ENCODE measurements around the gene SETBP1.
A peak's percentile ranks its signal among the peaks of the same experiment; 100 is the strongest.

The SETBP1 gene

GRCh38 chr18:45090526-45091140 is 409.9 kb downstream of the SETBP1 start:
- peaks cover 5% of the 10 kb centered on the region for H3K4me1 ChIP-seq (ENCODE audit: control insufficient read depth, low read depth, low read length)
- H3K27ac ChIP-seq (ENCODE audit: low read depth, low read length): no peak overlapping the region
- no peak for DNase-seq
- no peak overlapping the region for H3K4me2 ChIP-seq (ENCODE audit: low read length)
- no peak overlapping the region for H3K56ac ChIP-seq (ENCODE audit: low read length)
- no peak overlapping the region for H3K9ac ChIP-seq (ENCODE audit: low read length)
- no peaks in the 10 kb centered on the region for H3K79me2 ChIP-seq (ENCODE audit: control insufficient read depth, insufficient read depth, low read length)
- no peak overlapping the region for H2BK120ac ChIP-seq (ENCODE audit: low read depth, low read length)
- H2BK5ac ChIP-seq (ENCODE audit: low read length): no peak overlapping the region
- no peak overlapping the region for H3K18ac ChIP-seq (ENCODE audit: low read length)
- no peaks in the 10 kb centered on the region for H3K36me3 ChIP-seq (ENCODE audit: control insufficient read depth, insufficient read depth, low read length)
- no peak overlapping the region for H2AK5ac ChIP-seq (ENCODE audit: low read length)
- H3K79me1 ChIP-seq (ENCODE audit: low read length): no peaks in the 10 kb centered on the region
- no peak overlapping the region for H3K4ac ChIP-seq (ENCODE audit: low read depth, low read length)
- WGBS (ENCODE audit: extremely low coverage, insufficient coverage, low lambda C conversion rate): no CpG with 5 or more reads among the region's 7 CpGs
- H4K8ac ChIP-seq (ENCODE audit: low read depth, low read length): no peak overlapping the region
- no peak overlapping the region for H3K4me3 ChIP-seq (ENCODE audit: low read length)
- no peak overlapping the region for H3K23ac ChIP-seq (ENCODE audit: low read length)
- no peak overlapping the region for H2BK15ac ChIP-seq (replicated peaks; ENCODE audit: low read depth)
- H3K27me3 ChIP-seq (ENCODE audit: insufficient read depth, low read length, poor library complexity): no peaks in the 10 kb centered on the region
- no peak overlapping the region for H4K5ac ChIP-seq (ENCODE audit: low read length)

DNA sequence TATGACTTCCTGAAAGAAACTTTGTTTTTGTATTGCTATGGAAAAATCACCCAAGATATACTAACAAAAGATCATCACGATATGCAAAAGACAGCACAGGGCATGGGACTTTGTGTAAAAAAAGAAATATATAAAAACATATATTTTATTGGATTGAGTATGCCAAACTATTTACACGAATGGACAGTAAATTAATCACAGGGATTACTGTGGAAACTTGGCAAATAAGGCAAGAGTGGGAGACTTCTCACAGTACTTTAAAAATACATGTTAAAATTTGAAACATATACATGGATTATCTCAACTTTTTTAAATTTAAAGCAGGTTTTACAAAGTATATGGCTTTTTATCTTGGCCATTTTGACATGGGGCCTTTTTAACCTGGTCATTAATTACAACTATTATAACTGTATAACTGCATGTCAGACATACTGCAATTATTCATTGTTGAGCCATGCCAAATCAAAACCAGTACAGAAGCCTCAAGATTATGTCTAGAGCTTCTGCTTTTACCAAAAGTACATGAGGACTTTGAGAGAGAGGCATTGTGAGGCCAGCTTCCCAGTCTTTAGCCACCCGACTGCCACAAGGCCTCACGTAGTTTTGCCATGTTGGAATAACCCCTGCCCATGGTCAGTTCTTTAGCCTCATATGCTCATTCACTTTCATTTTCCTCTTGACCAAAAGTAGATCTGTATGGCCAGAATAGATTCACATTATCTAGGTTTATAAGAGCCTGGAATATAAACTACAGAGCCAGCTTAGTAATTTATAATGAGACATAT is 419.8 kb downstream of the SETBP1 start:
- Histone ChIP-seq H4K8ac (ENCODE audit: low read depth, low read length) (no peak overlapping the region), H3K27ac (ENCODE audit: low read depth, low read length) (no peak overlapping the region)
- no CpG with 5 or more reads among the region's 4 CpGs for WGBS (ENCODE audit: extremely low coverage, insufficient coverage, low lambda C conversion rate)

DNA sequence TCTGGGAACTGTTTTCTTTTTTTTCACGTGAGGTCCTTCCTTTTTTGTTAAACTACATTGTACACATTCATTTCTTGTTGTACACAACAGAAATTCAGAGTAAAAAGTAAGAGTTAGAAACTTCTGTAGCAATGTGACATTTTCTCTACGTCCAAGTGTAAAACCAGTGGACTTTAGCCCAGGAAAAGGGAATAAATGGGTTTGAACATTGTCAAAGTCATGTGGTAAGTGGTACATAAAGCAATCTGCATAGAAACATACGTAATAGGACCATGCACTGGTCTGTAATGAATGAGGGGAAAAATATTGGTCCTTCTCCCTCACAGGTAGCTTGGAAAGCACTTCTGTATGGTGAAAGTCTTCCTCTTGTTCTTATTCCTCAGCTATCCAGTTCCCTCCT is 421.4 kb downstream of the SETBP1 start:
- Histone ChIP-seq H2BK5ac (ENCODE audit: low read length) (no peak overlapping the region), H3K4ac (ENCODE audit: low read depth, low read length) (no peak overlapping the region), H3K36me3 (ENCODE audit: control insufficient read depth, insufficient read depth, low read length) (no peaks in the 10 kb centered on the region)

More for the DNA sequence above, 419.8 kb downstream of the SETBP1 start:
- H4K5ac ChIP-seq (ENCODE audit: low read length): no peak overlapping the region
- no peak overlapping the region for H2BK120ac ChIP-seq (ENCODE audit: low read depth, low read length)
- no peak overlapping the region for H3K4ac ChIP-seq (ENCODE audit: low read depth, low read length)
- H3K27me3 ChIP-seq (ENCODE audit: insufficient read depth, low read length, poor library complexity): no peaks in the 10 kb centered on the region
- H3K18ac ChIP-seq (ENCODE audit: low read length): no peak overlapping the region
- DNase-seq: no peak
- no peak overlapping the region for H2BK15ac ChIP-seq (replicated peaks; ENCODE audit: low read depth)
- H3K36me3 ChIP-seq (ENCODE audit: control insufficient read depth, insufficient read depth, low read length): no peaks in the 10 kb centered on the region
- no peak overlapping the region for H3K23ac ChIP-seq (ENCODE audit: low read length)
- H3K4me1 ChIP-seq (ENCODE audit: control insufficient read depth, low read depth, low read length): no peaks in the 10 kb centered on the region
- H3K79me1 ChIP-seq (ENCODE audit: low read length): no peaks in the 10 kb centered on the region
- no peak overlapping the region for H2AK5ac ChIP-seq (ENCODE audit: low read length)
- H3K4me2 ChIP-seq (ENCODE audit: low read length): no peak overlapping the region
- no peak overlapping the region for H2BK5ac ChIP-seq (ENCODE audit: low read length)
- no peak overlapping the region for H3K9ac ChIP-seq (ENCODE audit: low read length)
- H3K4me3 ChIP-seq (ENCODE audit: low read length): no peak overlapping the region
- no peak overlapping the region for H3K56ac ChIP-seq (ENCODE audit: low read length)
- no peaks in the 10 kb centered on the region for H3K79me2 ChIP-seq (ENCODE audit: control insufficient read depth, insufficient read depth, low read length)

DNA sequence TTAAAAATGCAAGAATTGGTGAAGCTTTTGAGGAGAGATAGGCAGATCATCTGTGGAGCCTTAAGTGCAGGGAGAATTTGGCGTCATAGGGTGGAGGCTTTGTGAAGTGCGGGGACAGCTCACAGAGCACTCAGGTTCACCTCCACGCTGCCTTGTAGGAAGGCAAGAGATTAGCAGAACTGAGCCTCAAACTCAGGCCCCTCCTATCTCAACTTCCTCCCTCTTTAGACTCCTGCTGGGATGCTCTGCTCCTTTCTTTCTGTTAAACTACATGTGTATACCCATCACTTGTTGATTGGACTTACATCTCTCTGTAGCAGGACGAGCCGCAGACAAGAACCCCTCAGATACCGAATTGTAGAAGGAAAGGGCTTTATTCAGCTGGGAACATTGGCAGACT is 422.2 kb downstream of the SETBP1 start:
- Histone ChIP-seq H2BK120ac (ENCODE audit: low read depth, low read length) (no peak overlapping the region), H3K4me1 (ENCODE audit: control insufficient read depth, low read depth, low read length) (no peaks in the 10 kb centered on the region), H4K5ac (ENCODE audit: low read length) (no peak overlapping the region), H3K27me3 (ENCODE audit: insufficient read depth, low read length, poor library complexity) (no peaks in the 10 kb centered on the region), H3K23ac (ENCODE audit: low read length) (no peak overlapping the region), H3K36me3 (ENCODE audit: control insufficient read depth, insufficient read depth, low read length) (no peaks in the 10 kb centered on the region), H2AK5ac (ENCODE audit: low read length) (no peak overlapping the region), H3K18ac (ENCODE audit: low read length) (no peak overlapping the region), H3K79me2 (ENCODE audit: control insufficient read depth, insufficient read depth, low read length) (no peaks in the 10 kb centered on the region), H3K56ac (ENCODE audit: low read length) (no peak overlapping the region), H2BK5ac (ENCODE audit: low read length) (no peak overlapping the region), H3K4me2 (ENCODE audit: low read length) (no peak overlapping the region), H3K4me3 (ENCODE audit: low read length) (no peak overlapping the region), H3K27ac (ENCODE audit: low read depth, low read length) (no peak overlapping the region), H2BK15ac (replicated peaks; ENCODE audit: low read depth) (no peak overlapping the region), H3K79me1 (ENCODE audit: low read length) (no peaks in the 10 kb centered on the region), H3K9ac (ENCODE audit: low read length) (no peak overlapping the region), H3K4ac (ENCODE audit: low read depth, low read length) (no peak overlapping the region), H4K8ac (ENCODE audit: low read depth, low read length) (no peak overlapping the region)
- no CpG with 5 or more reads among the region's 6 CpGs for WGBS (ENCODE audit: extremely low coverage, insufficient coverage, low lambda C conversion rate)
- DNase-seq: peak; percentile 26

More for the DNA sequence above, 421.4 kb downstream of the SETBP1 start:
- Histone ChIP-seq H4K5ac (ENCODE audit: low read length) (no peak overlapping the region), H3K23ac (ENCODE audit: low read length) (no peak overlapping the region), H2BK120ac (ENCODE audit: low read depth, low read length) (no peak overlapping the region), H3K18ac (ENCODE audit: low read length) (no peak overlapping the region), H3K27ac (ENCODE audit: low read depth, low read length) (no peak overlapping the region), H3K4me3 (ENCODE audit: low read length) (no peak overlapping the region), H3K56ac (ENCODE audit: low read length) (no peak overlapping the region), H3K79me1 (ENCODE audit: low read length) (no peaks in the 10 kb centered on the region), H3K4me2 (ENCODE audit: low read length) (no peak overlapping the region), H3K4me1 (ENCODE audit: control insufficient read depth, low read depth, low read length) (no peaks in the 10 kb centered on the region), H3K27me3 (ENCODE audit: insufficient read depth, low read length, poor library complexity) (no peaks in the 10 kb centered on the region), H2BK15ac (replicated peaks; ENCODE audit: low read depth) (no peak overlapping the region), H3K79me2 (ENCODE audit: control insufficient read depth, insufficient read depth, low read length) (no peaks in the 10 kb centered on the region), H2AK5ac (ENCODE audit: low read length) (no peak overlapping the region), H3K9ac (ENCODE audit: low read length) (no peak overlapping the region), H4K8ac (ENCODE audit: low read depth, low read length) (no peak overlapping the region)
- WGBS (ENCODE audit: extremely low coverage, insufficient coverage, low lambda C conversion rate): no CpG with 5 or more reads among the region's 3 CpGs
- no peak for DNase-seq

DNA sequence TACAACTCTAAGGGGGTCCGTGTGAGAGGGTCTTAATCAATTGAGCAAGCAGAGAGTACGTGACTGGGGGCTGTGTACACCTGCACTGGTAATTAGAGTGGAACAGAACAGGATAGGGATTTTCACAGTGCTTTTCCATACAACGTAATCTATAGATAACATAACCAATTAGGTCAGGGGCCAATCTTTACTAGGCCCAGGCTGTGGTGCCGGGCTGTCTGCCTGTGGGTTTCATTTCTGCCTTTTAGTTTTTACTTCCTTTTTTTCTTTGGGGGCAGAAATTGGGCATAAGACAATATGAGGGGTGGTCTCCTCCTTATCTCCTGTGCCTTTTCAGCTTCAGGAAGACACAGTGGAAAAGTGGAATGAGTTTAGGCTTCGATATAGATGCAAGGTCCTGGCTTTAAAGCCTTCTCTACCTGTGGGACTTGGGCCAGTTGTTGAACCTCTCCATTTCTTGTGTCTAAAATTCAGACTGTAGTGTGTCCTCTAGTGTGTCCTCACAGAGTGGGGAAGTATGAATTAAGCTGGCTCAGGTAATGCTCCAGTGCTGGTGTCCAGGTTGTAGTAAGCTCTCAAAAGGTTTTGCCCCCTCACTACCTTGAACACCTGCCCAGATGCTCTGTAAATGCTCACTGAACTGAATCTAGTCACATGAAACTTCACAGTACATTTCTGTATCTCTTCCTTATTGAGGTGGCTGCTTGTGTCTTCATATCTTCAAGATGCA is 422.8 kb downstream of the SETBP1 start:
- H3K4me3 ChIP-seq (ENCODE audit: low read length): no peak overlapping the region
- no peak overlapping the region for H3K56ac ChIP-seq (ENCODE audit: low read length)
- no peak overlapping the region for H3K4me2 ChIP-seq (ENCODE audit: low read length)
- H3K9ac ChIP-seq (ENCODE audit: low read length): no peak overlapping the region
- H2BK15ac ChIP-seq (replicated peaks; ENCODE audit: low read depth): no peak overlapping the region
- H3K79me1 ChIP-seq (ENCODE audit: low read length): no peaks in the 10 kb centered on the region
- WGBS (ENCODE audit: extremely low coverage, insufficient coverage, low lambda C conversion rate): no CpG with 5 or more reads among the region's 5 CpGs
- no peak overlapping the region for H2BK5ac ChIP-seq (ENCODE audit: low read length)
- no peaks in the 10 kb centered on the region for H3K79me2 ChIP-seq (ENCODE audit: control insufficient read depth, insufficient read depth, low read length)
- no peak overlapping the region for H2BK120ac ChIP-seq (ENCODE audit: low read depth, low read length)
- no peak overlapping the region for H4K8ac ChIP-seq (ENCODE audit: low read depth, low read length)
- no peak overlapping the region for H2AK5ac ChIP-seq (ENCODE audit: low read length)
- no peak overlapping the region for H3K4ac ChIP-seq (ENCODE audit: low read depth, low read length)
- H3K4me1 ChIP-seq (ENCODE audit: control insufficient read depth, low read depth, low read length): no peaks in the 10 kb centered on the region
- H4K5ac ChIP-seq (ENCODE audit: low read length): no peak overlapping the region
- DNase-seq: no peak
- H3K36me3 ChIP-seq (ENCODE audit: control insufficient read depth, insufficient read depth, low read length): no peaks in the 10 kb centered on the region
- H3K27me3 ChIP-seq (ENCODE audit: insufficient read depth, low read length, poor library complexity): no peaks in the 10 kb centered on the region
- H3K23ac ChIP-seq (ENCODE audit: low read length): no peak overlapping the region
- no peak overlapping the region for H3K27ac ChIP-seq (ENCODE audit: low read depth, low read length)
- H3K18ac ChIP-seq (ENCODE audit: low read length): no peak overlapping the region

All from mesendoderm (in vitro differentiated cells).